GM19397 (cell line): ENCODE results near the gene BCAT1.
"Not testable (repeated sequence)": the region's sequence is repeated elsewhere in the genome, so short reads cannot be mapped to it uniquely, and the experiment has no call there.

Experiments
- ATAC-seq: cut with Tn5 transposase; IDR thresholded peaks from one replicate; pipeline ENCODE4 v1.9.1; 2021; ENCODE audit warnings: mild to moderate bottlenecking, moderate library complexity; ENCODE audit not compliant: unreplicated experiment

Gene BCAT1

DNA sequence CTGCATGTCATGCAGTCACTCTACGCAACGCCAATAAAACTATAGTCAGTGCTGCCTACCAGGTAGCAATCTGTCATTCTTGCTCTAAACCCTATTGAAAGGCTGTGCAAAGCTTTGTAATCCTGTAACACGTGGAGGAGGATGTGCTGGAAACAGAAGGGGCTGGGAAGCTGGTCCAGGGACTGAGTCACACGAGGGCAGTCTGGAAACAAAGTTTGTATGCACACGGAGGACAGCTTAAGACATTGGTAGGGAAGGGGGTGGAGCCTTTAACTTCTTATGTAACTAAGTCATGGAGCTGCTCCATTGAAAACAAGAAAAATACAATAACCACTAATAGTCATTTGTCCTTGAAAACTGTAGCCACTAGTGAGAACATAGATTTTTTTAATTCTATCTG lies 128.0 kb downstream of the BCAT1 start:
- ATAC-seq, result no peak

DNA sequence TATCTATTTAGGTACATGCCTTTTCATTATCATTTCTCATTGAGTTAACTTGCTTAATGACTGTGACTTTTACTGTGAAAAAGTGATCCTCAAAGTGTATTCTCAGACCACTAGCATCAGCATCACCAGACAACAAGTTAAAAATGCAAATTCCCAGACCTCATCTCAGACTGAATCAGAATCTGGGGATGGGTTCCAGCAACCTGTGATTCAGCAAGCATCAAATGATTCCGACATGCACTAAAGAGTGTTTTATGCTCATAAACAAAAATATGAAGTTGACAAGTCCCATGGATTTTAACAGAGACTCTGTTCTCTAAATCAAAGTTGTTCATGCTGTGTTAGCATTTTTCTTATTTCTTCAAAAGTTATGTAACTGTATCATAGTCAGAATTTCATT lies 130.6 kb downstream of the BCAT1 start:
- ATAC-seq, result no peak

DNA sequence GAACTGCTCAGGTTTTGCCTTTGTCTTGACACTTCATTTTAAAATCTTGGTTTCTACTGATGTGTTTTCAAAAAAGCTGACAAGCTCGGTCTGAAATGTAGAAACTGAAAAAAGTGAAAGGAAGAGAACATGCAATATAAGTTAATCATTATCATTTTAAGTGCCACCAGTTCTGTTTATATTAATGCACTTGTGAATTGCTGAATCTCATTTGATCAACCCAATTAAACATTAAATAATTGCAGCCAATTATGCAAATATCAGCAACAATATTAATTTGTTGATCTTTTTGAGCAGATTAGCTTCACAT lies 133.8 kb downstream of the BCAT1 start:
- peak; percentile 40 for ATAC-seq

DNA sequence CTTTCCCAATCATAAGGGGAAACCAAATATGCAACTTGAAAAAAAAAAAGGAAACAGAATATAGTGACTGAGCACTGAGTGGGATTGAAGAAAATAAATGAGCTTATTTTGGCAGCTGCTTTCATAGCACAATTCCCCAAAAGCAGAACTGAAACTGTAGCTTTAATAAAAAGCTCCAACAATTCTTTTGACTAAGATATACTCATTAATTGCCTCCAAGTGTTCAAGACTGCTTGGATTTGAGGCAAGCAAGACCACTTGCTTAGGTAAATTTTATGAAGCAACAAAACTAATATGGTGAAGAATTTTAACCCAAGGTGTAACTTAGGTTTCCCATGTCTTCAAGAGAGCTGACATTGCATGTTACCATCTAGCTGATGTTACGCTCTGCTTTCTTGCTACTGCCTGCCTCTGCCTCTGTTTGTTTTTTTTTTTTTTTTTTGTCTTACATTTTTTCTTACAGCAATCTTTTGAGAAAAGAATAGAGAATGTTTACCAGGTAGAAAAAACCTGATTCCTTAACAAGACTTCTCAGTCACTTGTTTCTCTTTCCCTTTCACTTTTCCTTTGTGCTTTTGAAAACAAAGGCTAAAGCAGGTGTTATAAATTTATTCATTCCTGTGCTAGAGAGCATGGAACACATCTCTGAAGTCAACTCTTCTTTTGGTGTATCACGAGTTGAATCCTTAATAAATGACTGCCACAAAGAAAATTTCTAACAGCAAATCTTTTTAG lies 134.4 kb downstream of the BCAT1 start:
- peak; percentile 79 for ATAC-seq

DNA sequence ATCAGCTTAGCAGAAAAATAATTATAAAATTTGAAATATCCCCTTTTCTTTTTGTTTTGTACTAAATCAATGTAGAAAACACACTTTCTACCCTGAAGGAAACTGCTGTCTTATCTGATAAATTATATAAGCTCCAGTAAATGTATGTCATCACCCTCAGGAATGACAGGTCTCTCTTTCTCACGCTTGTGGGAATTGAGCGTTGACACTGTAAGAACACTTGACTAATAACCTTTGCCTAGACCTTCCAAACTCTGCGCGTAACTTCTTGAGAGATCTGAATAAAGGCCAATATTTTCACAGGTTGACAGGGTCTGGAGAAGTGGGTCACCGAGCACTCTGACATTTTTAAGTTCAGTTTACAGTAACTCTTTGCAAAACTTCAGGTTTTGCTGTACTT lies 138.5 kb downstream of the BCAT1 start:
- no peak for ATAC-seq

DNA sequence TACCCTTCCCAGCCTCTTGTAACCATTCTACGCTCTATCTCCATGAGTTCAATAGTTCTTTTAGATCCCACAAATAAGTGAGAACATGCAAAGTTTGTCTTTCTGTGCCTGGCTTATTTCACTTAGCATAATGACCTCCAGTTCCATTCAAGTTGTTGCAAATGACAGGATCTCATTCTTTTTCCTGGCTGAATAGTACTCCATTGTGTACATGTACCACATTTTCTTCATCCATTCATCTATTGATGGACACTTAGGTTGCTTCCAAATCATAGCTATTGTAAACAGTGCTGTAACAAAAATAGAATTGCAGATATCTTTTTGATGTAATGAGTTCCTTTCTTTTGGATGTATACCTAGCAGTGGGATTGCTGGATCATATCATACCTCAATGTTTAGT lies 139.6 kb downstream of the BCAT1 start:
- ATAC-seq, result not testable (repeated sequence)

DNA sequence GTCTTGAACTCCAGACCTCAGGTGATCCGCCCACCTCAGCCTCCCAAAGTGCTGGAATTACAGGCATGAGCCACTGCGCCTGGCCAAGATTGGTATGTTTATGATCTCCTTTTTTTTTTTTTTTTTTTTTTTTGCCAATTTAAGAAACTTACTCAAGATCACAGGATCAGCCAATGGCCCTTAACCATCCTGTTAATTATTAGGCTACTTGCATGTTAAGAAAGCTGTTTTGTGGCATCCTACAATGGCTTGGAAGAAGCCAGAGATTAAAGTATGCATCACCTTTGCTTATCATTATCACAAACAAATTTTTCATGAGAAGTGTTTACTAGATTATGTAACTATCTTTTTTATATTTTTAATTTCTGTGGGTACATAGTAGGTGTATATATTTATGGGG lies 140.2 kb downstream of the BCAT1 start:
- ATAC-seq, result no peak

DNA sequence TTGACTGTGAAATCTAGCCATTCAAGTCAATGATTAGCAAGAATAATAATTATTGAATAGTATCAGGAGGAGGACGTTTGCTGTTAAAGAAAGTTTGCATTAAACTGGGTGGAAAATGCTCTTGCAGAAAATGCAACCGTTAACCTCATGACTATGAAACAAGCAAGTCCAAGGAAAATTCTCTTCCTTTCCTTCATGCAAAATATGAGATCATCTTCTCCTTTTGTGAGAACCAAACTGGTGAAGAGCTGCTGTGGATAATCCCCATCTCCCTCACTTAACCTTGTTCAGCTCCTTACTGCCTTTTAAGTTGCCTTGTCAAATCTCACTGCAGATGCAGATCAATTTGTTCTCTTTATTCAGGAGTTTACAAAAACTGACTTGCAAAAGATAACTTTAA lies 142.5 kb downstream of the BCAT1 start:
- no peak for ATAC-seq

DNA sequence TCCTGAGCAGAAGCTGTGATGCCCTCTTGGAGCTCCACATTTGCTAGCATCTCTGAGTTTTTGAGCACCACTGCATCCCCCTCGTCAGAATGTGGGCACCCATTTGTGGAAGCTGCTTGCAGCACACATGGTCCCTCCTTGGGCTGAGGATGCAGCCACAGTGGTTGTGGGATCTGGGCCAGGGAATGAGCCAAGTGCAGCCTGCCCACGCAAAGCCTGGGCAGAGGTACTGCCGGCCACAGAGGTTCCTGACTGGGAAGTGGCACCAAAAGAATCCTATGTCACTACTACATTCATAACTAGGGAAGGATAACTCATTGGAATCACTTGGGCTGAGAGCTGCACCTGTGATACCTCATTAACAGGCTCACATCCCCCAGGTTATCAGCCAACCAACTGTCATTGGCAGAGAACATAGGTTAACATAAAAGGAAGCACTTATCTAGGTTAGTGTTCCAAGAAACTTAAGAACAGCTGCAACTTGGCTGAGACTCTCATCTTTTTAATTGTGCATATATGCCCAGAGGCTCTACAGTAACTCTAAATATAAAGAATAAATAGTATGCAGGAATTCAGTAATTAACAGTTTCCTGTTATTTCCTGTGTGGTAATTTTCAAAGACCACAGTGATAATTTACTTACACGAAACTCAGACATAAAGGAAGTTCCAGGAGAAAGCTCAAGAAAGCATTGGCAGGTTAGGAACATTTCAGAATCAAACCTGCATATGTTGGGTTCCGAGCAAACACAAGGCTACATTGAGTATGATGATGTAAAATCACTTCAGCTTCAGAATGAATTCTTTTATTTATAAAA lies 145.3 kb downstream of the BCAT1 start:
- no peak for ATAC-seq

DNA sequence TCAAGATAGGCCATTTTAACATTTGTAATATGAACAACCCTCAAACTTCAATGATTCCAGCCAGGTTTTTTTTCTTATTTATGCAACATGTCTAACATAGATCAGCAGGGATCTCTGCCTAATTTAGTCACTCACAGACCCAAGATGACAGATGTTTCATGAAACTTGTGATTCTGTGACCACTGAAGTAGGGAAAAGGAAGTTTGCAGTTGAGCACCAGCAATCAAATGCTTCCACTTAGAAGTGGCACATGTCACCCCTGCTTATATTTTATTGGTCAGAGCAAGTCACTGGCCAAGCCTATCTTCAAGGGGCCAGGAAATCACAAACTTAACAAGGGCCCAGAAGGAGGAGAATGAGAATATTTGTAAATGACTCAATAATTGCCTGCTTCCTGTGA lies 150.6 kb downstream of the BCAT1 start:
- peak; percentile 88 for ATAC-seq

DNA sequence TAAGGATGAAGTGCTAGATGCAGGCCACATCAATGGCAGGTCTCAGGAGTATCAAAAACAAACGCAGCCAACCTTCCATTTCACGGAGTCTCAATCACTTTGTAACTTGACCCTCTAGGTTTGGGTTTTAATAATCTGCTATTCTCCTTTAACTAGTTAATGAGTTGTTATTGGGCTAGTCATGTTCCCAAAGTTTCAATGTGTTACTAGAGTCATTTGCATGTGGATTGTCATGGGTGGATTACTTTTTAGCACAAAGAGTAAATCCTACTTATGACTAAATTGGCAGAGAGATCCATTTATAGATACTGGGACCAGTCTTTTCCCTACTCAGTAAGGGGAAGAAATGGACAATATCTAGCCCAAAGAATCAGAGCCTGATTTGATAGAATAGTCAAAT lies 151.0 kb downstream of the BCAT1 start:
- ATAC-seq, result peak; percentile 30

DNA sequence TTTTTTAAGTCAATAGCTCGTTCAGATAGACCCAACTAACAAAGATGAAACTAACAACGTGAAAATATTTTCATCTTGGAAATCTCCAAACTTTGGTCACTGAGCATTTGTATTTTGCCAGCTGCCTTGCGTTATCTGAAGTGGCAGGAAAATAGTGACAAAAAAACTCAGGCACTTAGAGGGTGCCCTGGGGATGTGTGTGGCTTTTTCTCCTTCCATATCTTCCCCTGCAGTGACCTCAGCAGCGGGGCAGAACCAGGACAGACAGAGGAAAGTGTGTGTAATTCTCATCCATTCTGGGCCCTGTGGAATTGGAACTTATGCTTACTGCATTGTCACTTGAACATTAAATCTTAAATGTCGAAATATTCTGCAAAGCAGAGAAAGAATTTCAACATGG lies 152.0 kb downstream of the BCAT1 start:
- ATAC-seq, result no peak

DNA sequence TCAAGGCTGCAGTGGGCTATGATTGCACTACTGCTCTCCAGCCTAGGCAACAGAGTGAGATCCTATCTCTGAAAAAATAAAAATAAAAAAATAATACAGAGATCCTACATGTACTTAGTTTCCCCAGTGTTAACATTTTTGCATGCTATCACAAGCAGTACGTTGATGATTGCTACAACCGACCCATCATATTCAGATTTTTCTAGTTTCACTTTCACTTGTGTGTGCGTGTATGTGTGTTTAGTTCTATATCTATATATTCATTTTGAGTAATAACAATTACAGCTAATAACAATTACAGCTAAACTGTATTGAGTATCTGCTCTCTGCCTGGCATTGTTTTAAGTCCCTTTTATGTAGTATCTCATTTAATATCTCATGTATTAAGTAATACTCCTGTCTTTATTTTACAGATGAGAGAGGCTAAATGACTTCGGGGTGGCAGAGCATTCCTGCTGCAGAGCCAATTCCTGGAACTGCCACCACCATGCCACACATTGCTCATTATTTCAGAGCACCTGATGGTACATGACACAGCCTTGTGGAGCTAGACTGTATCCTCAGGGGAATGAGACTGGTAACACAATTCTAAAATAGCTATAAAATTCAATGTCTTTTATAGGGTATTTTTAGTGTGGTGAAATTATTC lies 153.1 kb downstream of the BCAT1 start:
- no peak for ATAC-seq

DNA sequence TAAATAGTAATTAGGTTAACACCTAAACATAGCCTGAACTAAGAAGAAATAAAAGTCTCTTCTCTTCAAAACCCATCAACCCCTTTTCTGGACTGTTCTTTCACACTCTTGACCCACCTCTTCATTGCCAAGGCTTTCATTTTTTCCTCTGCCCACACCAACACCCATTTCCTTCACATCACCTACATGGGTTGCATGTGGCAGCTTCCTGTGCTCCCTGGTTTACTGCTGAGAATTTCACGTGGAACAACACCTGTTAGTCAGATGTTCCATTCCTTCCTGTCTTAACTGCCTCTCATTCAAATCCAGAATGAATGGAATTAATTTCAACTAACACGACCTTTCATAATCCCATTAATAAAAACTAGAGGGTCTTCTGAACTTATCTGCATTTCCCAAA lies 157.3 kb downstream of the BCAT1 start:
- no peak for ATAC-seq

DNA sequence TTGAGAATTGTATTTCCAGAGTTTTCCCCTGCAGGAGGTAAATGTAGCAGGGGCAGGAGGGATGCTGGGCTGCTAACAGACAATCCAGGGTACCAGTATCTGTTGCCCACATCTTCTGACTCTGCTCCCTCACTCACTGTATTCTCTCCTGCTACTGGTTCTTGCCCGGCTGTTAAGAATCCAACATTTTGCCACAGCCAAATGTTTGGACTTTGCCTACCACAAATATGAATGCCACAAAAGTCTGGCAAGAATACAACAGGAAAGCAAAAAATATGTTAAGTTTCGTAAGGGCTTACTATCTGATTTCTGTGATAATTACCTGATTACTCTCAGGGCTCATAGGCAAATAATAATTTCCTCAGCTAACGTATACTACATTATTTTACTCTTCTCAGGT lies 160.0 kb downstream of the BCAT1 start:
- no peak for ATAC-seq

DNA sequence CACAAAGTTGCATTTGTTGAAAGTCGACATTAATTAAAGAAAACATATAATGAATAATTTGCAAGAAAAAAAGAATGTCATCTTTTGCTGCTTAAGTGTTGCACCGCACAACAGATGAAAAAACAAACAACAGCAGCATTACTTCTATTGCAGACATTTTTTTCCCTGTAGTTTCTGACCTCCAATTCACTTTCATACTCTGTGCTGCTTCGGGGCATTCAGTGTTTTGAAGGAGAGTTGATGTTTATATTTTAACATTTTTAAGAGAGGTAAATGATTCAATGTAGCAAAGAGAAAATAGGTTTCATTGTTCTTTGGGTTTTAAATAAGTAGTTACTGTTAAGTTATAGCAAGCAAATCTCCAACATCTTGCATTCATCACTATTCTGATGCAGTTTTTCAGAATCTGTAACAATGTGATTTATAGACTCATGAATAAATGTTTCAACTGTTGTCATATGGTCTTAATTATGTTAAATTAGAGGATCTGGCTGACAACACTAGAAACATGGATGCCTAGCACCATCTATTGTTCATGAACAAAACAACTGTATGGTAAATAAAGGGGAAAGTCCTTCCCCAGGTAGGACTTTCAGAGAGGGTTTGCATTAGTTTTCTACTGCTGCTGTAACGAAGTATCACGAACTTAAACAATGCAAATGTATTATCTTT lies 168.1 kb downstream of the BCAT1 start:
- ATAC-seq, result no peak

DNA sequence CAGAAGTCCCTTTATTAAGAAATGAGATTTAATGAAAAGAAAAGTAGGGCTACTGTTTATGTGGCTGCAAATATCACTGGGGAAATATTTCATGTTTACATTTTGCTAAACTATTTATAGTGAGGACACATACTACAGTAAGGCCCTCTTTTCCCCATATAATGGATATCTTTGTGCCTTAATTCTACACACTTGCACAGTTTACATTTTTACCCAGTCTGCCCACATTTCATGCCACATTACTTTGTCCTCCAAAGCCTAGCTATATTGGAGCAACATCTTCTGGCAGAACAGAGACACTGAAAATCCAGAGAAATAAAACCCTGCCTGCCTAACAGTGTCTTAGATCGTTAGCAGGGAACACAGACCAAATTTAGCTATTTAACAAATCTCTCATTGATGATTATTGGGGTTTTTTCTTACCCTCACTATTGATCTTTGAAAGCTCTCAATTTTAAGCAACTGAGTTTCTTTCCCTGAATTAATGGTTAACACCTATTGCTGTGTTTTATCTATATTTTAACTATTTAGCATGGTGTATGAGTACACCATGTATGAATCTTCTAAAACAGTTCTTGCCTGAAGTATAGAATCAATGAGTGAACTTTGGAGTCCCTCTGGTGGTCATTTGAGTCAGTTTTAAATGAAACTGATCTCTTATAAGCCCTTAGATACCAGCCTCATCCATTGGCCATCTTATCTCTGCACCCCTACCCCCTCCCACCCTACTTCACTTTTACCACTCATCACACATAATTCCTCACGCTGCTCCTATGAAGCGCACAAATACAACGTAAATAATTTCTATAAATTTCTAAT lies 170.2 kb downstream of the BCAT1 start:
- ATAC-seq, result peak; percentile 67

DNA sequence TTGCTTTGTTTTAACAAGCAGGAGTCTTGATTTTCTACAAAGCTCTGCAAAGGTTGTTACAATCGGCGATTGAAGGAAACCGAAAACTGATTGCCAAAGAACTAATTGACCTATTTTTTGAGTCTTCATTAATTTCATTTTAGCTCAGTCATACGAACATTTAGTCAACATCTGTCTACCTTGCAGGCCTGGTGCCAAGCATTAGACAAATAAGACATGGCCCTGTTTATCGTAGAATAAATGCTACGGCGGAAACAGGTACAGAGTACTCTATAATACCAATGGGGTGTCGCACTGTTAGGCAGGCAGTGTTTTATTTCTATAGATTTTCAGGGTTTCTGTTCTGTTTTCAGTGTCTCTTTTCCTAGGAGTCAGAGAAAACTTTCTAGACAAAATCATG lies 171.5 kb downstream of the BCAT1 start:
- ATAC-seq, result no peak

DNA sequence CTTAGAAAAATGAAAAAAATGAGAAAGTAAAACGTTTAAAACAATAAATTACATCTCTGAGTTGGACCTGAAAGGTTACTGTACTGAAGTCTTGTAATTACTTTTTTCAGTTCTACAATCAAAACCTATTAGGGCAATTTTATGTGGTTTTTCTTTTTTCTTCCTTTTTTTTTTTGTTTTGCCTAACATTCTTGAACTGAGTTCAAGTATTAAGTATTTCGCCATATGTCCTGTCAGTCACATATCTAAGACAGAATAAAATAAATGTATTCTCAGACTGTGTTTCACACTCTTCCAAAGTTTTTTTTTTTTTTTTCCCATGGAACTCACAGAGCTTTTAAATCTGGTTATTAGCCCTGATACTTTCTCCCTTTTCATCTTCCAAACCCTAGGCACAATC lies 172.0 kb downstream of the BCAT1 start:
- no peak for ATAC-seq

DNA sequence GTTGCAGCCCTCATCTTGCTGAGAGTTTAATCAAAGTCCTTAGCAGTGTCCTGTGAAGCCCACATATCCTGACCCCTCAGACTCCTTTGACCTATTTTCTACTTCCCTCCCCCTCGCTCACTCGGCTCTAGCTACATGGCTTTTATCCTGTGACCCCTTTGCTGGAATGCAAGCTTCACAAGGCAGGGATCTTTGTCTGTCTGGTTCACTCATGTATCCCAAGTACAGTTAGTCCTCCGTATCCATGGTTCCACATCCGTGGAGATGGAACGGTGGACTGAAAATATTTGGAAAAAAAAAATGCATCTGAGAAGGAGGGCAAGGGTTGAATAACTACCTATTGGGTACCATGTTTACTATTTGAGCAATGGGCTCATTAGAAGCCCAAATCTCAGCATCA lies 173.8 kb downstream of the BCAT1 start:
- ATAC-seq, result no peak

DNA sequence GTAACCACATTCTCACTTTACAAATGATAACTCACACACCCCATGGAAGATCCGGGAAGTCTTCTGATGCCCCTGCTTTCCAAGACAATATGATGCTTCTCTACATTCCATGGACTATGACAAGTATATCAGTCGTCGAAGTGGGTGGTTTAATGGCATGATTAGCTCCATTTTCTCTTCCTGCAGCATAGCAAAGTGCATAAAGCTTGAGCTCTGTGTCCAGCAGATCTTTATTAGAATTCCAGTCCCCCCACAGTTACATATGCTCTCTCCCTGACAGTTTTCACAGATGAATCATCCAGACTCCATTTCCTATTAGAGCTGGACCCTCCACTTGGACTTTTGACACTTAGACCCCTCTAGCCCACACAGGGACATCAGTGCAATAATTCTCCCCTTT lies 174.9 kb downstream of the BCAT1 start:
- ATAC-seq, result no peak
